GM12874 (cell line): ENCODE measurements around the gene MNAT1.

ENCODE experiments used
- CTCF ChIP-seq: IDR thresholded peaks from 2 replicates; pipeline ENCODE4 v1.5.1; 2011; ENCODE audit warnings: low read depth, mild to moderate bottlenecking, control low read depth, low read length, moderate library complexity; ENCODE audit not compliant: insufficient read depth

Gene MNAT1

GRCh38 chr14:60915781-60916180, 181.2 kb downstream of the MNAT1 start:
- TF ChIP-seq CTCF = no peak

GRCh38 chr14:60922050-60922449, 187.5 kb downstream of the MNAT1 start:
- TF ChIP-seq CTCF = no peak

- no peak for TF ChIP-seq CTCF
These were observed 190.7 kb downstream of the MNAT1 start for GRCh38 chr14:60925286-60925685.

GRCh38 chr14:60926002-60926401, 191.4 kb downstream of the MNAT1 start:
- no peak for TF ChIP-seq CTCF

GRCh38 chr14:60931218-60931617, 196.7 kb downstream of the MNAT1 start:
- TF ChIP-seq CTCF = no peak

GRCh38 chr14:60933920-60934655, 199.5 kb downstream of the MNAT1 start:
- TF ChIP-seq CTCF = no peak

- no peak for TF ChIP-seq CTCF
These were observed 200.8 kb downstream of the MNAT1 start for GRCh38 chr14:60935319-60935718.

- TF ChIP-seq CTCF = no peak
These were observed 209.1 kb downstream of the MNAT1 start for GRCh38 chr14:60943637-60944032.
